Lower leg skin (tissue), 3 donors: ENCODE results near the gene PACS1.

Experiments
- POLR2A ChIP-seq, 2 donors: fragments of 450-650 bp; IDR thresholded peaks; one replicate each; pipeline ENCODE4 v1.6.1; 2016 to 2017; ENCODE audit warnings: antibody characterized with exemption in 2 of 2, mild to moderate bottlenecking in 1 of 2, moderate library complexity in 1 of 2
- TF ChIP-seq, protein P1 (sequence below), 3 donors: fragments of 450-650 bp; IDR thresholded peaks; one replicate each; pipeline ENCODE4 v1.5.1; 2016; ENCODE audit warnings: antibody characterized with exemption in 3 of 3, mild to moderate bottlenecking in 3 of 3, moderate library complexity in 2 of 3

DNA sequence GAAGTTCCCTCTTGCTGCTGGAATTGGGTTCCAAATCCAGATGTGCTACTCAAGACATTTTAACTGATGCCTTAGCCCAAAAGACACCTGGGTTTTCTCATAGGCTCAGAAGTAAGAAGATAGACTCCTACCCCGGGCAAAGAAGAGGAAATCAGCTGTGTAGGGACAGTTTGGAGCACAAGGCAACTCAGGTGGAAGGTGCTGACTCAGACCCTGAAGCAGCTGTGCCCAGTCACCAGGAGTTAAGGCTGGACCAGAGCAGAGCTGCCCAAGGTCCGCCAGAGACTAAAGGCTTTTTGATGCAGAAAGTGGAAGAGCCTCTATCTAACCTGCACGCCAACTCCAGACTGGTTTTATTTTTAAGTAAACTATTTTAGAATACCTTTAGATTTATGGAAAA lies 177.7 kb downstream of the PACS1 start:
- TF ChIP-seq, protein P1, sequence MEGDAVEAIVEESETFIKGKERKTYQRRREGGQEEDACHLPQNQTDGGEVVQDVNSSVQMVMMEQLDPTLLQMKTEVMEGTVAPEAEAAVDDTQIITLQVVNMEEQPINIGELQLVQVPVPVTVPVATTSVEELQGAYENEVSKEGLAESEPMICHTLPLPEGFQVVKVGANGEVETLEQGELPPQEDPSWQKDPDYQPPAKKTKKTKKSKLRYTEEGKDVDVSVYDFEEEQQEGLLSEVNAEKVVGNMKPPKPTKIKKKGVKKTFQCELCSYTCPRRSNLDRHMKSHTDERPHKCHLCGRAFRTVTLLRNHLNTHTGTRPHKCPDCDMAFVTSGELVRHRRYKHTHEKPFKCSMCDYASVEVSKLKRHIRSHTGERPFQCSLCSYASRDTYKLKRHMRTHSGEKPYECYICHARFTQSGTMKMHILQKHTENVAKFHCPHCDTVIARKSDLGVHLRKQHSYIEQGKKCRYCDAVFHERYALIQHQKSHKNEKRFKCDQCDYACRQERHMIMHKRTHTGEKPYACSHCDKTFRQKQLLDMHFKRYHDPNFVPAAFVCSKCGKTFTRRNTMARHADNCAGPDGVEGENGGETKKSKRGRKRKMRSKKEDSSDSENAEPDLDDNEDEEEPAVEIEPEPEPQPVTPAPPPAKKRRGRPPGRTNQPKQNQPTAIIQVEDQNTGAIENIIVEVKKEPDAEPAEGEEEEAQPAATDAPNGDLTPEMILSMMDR (IDR thresholded peaks at IDR 0.05): no peak
- no peak for TF ChIP-seq POLR2A (IDR thresholded peaks at IDR 0.05)
